Measurements from ENCODE around the gene AKT1S1.
"Not testable (repeated sequence)": the region's sequence is repeated elsewhere in the genome, so short reads cannot be mapped to it uniquely, and the experiment has no call there.

Gene AKT1S1

DNA sequence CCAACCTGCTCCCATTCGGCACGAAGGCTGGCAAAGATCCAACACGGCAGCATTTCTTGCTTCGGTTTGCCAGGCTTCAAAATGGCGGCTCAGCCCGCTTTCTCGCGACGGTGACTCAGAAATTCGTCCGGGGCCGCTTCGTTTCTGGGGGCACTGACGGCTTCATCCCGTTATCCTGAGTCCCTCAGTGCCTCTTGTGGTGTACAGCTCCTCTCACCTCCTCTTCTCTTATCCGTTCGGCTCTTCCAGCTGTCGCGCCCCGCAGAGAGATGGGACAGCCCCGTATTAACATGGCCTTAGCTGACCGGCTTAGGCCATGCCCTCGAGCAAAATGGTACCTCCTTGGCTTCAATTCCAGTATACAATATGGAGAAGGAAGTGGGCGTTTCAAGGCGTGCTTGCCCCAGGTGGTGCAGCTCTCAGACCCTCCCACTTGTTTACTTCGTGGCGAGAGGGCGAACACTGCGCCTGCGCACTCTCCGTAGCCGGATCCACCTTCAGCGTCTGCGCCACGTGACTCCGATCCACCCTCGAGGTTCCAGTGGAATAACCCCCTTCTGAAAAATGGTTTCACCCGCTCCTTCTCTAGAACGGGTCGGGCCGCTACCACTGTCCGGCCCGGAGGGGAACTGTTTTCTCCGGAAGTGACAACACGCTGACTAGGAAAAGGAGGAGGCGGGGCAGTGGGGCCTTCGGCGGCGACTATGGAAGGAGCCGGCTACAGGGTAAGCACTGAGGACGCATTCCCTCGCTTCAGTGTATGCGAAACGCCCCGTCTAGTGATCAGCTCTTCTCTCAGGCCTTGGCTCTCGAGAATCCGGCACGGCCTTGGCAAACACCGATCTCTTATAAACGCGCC is at the start of gene AKT1S1, which contains the start of gene TBC1D17:
Gene AKT1S1 (minus strand): TSS at position 336 of the 859 bp plus-strand sequence. CDS start 4,060 bp downstream, outside the sequence.
Gene TBC1D17 (plus strand): TSS at position 683 of the 859 bp plus-strand sequence. CDS start 22 bp downstream, at position 705.
- H3K4me3 ChIP-seq (replicated peaks in 1 of 2; ENCODE audit: low read depth in 2 of 2, low read length in 2 of 2) = peak within 1 kb of the TSS; percentile 100
- TF ChIP-seq, protein P1, sequence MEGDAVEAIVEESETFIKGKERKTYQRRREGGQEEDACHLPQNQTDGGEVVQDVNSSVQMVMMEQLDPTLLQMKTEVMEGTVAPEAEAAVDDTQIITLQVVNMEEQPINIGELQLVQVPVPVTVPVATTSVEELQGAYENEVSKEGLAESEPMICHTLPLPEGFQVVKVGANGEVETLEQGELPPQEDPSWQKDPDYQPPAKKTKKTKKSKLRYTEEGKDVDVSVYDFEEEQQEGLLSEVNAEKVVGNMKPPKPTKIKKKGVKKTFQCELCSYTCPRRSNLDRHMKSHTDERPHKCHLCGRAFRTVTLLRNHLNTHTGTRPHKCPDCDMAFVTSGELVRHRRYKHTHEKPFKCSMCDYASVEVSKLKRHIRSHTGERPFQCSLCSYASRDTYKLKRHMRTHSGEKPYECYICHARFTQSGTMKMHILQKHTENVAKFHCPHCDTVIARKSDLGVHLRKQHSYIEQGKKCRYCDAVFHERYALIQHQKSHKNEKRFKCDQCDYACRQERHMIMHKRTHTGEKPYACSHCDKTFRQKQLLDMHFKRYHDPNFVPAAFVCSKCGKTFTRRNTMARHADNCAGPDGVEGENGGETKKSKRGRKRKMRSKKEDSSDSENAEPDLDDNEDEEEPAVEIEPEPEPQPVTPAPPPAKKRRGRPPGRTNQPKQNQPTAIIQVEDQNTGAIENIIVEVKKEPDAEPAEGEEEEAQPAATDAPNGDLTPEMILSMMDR (IDR thresholded peaks at IDR 0.05; ENCODE audit: low read depth, low read length) = no peak
- DNase-seq (ENCODE audit: low read depth in 2 of 2) = peak; percentile 100

DNA sequence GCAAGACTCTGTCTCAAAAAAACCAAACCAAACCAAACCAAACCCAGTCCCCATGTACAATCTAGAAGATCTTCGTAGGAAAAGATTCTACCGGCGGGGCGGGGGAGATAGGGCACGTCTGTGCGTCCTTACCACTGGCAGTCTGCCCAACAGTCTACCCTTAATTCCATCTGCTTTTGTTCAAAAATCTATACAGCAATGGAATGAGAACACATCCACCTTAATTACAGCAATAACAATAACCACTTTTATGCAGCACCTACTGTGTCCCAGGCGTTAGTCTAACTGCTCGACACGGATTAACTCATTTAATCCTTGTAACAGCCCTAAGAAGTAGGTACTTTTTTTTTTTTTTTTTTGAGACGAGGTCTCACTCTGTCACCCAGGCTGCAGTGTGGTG is 49.4 kb upstream of the AKT1S1 start:
- DNase-seq (ENCODE audit: low read depth in 2 of 2) = no peak

DNA sequence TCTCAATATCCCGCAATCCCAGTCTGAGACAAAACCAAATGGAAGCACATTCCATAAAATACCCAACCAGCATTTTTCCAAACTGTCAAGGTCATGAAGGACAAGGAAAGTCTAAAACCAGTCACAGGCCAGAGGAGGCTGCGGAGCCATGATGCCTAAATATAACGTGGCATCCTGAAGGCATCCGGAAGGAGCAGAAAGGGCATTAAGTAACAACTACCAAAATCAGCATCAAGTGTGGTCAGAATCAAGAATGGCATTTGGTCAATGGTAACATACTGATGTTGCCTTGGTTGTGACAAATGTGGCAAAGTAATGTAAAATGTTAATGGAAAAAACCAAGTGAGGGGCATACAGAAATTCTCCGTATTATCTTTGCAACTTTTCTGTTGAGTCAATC is 48.3 kb upstream of the AKT1S1 start:
- DNase-seq (ENCODE audit: low read depth in 2 of 2) = no peak
- TF ChIP-seq, protein P1 (IDR thresholded peaks at IDR 0.05; ENCODE audit: low read depth, low read length) = no peak
- H3K4me3 ChIP-seq (replicated peaks in 1 of 2; ENCODE audit: low read depth in 2 of 2, low read length in 2 of 2) = no peak overlapping the region

More for the DNA sequence above, 49.4 kb upstream of the AKT1S1 start:
- no peak overlapping the region for H3K4me3 ChIP-seq (replicated peaks in 1 of 2; ENCODE audit: low read depth in 2 of 2, low read length in 2 of 2)
- TF ChIP-seq, protein P1 (IDR thresholded peaks at IDR 0.05; ENCODE audit: low read depth, low read length) = no peak

GRCh38 chr19:49924881-49925210 is 47.7 kb upstream of the AKT1S1 start:
- DNase-seq (ENCODE audit: low read depth in 2 of 2); H3K4me3 ChIP-seq (replicated peaks in 1 of 2; ENCODE audit: low read depth in 2 of 2, low read length in 2 of 2): not testable (repeated sequence)

DNA sequence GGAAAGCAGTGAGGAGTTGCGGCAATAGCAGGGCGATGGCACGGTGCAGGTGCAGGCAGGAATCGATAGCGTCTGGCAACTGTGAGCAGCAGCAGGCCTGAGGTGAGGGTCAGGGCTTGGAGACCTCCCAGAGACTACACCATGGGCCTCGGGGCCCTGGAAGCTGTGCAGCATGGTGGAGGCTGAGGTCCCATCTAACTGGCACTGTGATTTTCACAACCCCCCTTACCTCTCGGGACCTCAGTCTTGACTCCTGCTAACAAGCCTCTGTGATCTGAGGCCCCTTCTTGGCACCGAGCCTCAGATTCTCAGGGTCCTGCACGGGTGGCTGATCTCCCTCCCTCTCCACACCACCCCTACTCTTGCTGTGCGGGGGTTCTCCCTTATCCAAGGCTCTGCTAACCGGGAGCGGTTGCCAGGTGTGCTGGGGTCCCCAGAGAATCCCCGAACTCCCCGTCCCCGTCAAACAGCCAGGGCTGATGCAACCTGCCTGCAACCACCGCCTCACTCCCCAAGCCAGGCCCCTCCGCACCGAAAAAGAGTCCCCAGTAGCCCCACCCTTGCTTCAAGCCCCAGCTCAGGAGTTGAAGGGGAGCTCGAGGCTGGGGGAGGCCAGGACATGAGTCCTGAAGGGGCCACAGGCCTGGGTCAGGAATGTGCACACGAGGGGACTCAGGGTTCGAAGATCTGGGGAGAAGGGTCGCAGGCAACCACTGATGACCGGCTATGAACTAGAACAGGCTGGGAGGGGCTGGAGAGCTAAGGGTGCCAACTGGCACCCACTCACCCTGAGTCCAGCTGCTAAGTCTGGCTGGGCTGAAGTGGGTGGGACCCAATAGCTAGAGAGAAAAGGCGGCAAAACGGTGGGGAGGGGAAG is 47.1 kb upstream of the AKT1S1 start:
- TF ChIP-seq, protein P1 (IDR thresholded peaks at IDR 0.05; ENCODE audit: low read depth, low read length) = no peak
- H3K4me3 ChIP-seq (replicated peaks in 1 of 2; ENCODE audit: low read depth in 2 of 2, low read length in 2 of 2) = no peak overlapping the region
- DNase-seq (ENCODE audit: low read depth in 2 of 2) = no peak

GRCh38 chr19:49923055-49924003 is 46.2 kb upstream of the AKT1S1 start:
- no peak overlapping the region for H3K4me3 ChIP-seq (replicated peaks in 1 of 2; ENCODE audit: low read depth in 2 of 2, low read length in 2 of 2)
- TF ChIP-seq, protein P1 (IDR thresholded peaks at IDR 0.05; ENCODE audit: low read depth, low read length) = no peak
- DNase-seq (ENCODE audit: low read depth in 2 of 2) = no peak
